ENCODE results near the gene CYP27B1. TPM values are rescaled to one million over a fixed set of nuclear protein-coding genes. Genes with fewer than 3 reads are reported as not detected.
A peak's percentile ranks its signal among the peaks of the same experiment; 100 is the strongest.

The CYP27B1 gene
- total RNA-seq, 6 donors from 2014 or later, result 0.98 to 5.2 (median 2.5) TPM; not detected in 1

DNA sequence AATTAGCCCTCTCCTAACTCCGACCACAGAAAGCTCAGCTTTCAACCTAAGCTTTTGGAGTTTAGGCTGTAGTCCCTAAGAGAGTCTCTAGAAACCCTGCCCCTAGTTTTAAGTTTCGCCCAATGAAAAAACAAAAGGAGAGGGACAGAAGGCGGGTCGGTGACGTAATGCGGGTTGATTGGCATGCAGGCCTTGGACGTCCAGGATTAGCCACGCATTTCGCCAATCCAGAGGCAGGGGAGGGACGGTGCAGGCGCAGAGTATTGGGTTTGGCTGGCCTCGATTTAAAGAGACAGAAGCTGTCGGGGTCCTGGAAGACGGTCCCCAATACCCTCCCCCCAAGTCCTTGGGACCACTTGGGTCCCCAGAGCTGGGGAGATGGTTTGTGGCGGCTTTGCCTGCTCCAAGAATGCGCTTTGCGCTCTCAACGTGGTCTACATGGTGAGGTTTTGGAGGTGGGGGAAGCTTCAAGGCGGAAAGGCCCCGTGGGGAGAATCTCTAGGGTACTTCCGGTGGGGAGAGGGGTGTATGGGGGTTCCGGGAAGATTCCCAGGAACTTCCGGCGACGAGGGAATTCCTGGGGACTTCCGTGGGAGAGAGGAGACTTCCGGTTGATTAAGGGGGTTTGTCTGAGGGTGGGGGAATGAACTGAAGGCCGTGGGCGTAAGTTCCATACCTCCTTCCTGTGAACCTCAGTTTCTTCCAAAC, 21.9 kb downstream of the CYP27B1 start, which contains the start of gene TSPAN31:
TSPAN31 (plus strand) TSS at position 263 of the 708 bp plus-strand sequence; CDS start at position 379, 116 bp downstream.
- peak within 1 kb of the TSS; percentile 92 to 98 (median 95) for H3K27ac ChIP-seq
- DNase-seq (peak in 1 of 2 donors; percentile 99), ATAC-seq (ENCODE audit: low FRiP score in 2 of 2) (peak; percentile 96 to 97)
- peaks cover 0 to 4% (median 3%) of the 10 kb centered on the region in 4 donors for H3K27me3 ChIP-seq
- peak within 1 kb of the TSS; percentile 62 to 83 (median 72) for H3K4me3 ChIP-seq
- H3K4me1 ChIP-seq, result peaks cover 3 to 21% (median 15%) of the 10 kb centered on the region in 4 donors
- H3K36me3 ChIP-seq, result peaks cover 9 to 39% (median 27%) of the 10 kb centered on the region in 4 donors
- TF ChIP-seq POLR2A (IDR thresholded peaks at IDR 0.05), result peak in 3 of 4 donors; percentile 47 to 72 (median 66)
- no peak for TF ChIP-seq EP300 (IDR thresholded peaks at IDR 0.05)
- peak; percentile 18 to 77 for TF ChIP-seq POLR2AphosphoS5 (IDR thresholded peaks at IDR 0.05)
- TF ChIP-seq, protein P1, sequence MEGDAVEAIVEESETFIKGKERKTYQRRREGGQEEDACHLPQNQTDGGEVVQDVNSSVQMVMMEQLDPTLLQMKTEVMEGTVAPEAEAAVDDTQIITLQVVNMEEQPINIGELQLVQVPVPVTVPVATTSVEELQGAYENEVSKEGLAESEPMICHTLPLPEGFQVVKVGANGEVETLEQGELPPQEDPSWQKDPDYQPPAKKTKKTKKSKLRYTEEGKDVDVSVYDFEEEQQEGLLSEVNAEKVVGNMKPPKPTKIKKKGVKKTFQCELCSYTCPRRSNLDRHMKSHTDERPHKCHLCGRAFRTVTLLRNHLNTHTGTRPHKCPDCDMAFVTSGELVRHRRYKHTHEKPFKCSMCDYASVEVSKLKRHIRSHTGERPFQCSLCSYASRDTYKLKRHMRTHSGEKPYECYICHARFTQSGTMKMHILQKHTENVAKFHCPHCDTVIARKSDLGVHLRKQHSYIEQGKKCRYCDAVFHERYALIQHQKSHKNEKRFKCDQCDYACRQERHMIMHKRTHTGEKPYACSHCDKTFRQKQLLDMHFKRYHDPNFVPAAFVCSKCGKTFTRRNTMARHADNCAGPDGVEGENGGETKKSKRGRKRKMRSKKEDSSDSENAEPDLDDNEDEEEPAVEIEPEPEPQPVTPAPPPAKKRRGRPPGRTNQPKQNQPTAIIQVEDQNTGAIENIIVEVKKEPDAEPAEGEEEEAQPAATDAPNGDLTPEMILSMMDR (IDR thresholded peaks at IDR 0.05), result peak in 1 of 6 experiments; percentile 34
- 1% methylated on average over 24 to 29 of the region's 29 CpGs for WGBS, 2 donors
- no peaks in the 10 kb centered on the region for H3K9me3 ChIP-seq

DNA sequence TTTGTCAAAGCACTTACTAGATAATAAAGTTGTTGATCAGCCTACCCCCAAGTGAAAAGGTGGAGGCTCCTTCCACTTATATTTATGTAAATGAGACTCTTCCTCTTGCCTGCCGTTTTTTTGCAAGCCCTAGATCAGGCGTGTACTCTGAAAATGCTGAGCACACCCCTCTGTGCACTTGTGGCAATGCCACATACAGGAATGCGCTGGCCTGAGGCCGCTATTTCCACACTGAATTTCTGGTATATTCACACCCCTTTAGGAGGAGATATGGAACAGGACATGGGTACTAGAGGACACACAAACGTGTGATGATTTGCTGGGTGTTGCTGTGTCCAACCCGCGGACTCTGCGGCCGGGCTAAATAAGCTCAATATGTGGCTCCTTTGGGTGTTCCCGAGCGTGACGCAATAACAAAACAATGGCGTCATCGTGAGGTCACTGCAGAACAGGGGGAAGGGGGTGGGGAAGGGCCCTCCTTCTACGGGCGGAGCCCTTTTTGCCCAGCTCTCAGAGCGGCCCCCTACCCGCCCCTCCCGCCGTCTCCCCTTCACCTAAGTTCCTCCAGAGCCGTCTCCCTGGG, 22.6 kb downstream of the CYP27B1 start:
- TF ChIP-seq POLR2AphosphoS5 (IDR thresholded peaks at IDR 0.05) (peak in 1 of 2 donors; percentile 58), POLR2A (IDR thresholded peaks at IDR 0.05) (peak in 1 of 4 donors; percentile 15), EP300 (IDR thresholded peaks at IDR 0.05) (peak in 1 of 4 donors; percentile 21)
- TF ChIP-seq, protein P1 (IDR thresholded peaks at IDR 0.05), result no peak
- peak overlapping the region in 3 of 4 donors; percentile 62 to 83 (median 79) for H3K4me3 ChIP-seq
- peak; percentile 72 to 75 for DNase-seq
- peak; percentile 83 to 84 for ATAC-seq (ENCODE audit: low FRiP score in 2 of 2)
- peaks cover 0 to 9% (median 4%) of the 10 kb centered on the region in 4 donors for H3K27me3 ChIP-seq
- peaks cover 3 to 23% (median 15%) of the 10 kb centered on the region in 4 donors for H3K4me1 ChIP-seq
- peak overlapping the region; percentile 92 to 98 (median 95) for H3K27ac ChIP-seq
- H3K9me3 ChIP-seq, result no peaks in the 10 kb centered on the region
- H3K36me3 ChIP-seq, result peaks cover 9 to 32% (median 24%) of the 10 kb centered on the region in 4 donors
- 5 to 13% methylated on average over 21 of the region's 21 CpGs for WGBS, 2 donors

DNA sequence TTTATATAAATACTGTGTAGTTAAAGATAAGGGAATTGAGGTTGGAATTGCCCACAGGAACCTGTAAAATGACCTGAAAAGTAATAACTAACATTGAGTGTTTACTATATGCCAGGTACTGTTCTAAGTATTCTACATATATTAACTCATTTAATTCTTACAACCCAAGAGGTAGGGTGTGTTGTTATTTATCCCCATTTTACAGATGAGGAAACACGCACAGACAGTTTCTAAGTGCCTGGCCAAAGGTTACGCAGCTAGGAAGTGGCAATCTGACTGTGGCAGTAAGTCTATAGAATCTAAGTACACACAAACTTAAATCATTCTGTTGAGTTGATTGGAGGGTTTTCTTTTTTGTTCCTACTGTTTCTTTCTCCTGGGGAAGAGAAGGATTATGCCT, 23.1 kb downstream of the CYP27B1 start:
- peaks cover 4 to 28% (median 18%) of the 10 kb centered on the region in 4 donors for H3K4me1 ChIP-seq
- DNase-seq (no peak), ATAC-seq (ENCODE audit: low FRiP score in 2 of 2) (no peak)
- H3K4me3 ChIP-seq, result peak overlapping the region in 1 of 4 donors; percentile 62
- no peaks in the 10 kb centered on the region for H3K9me3 ChIP-seq
- TF ChIP-seq EP300 (IDR thresholded peaks at IDR 0.05) (no peak), POLR2A (IDR thresholded peaks at IDR 0.05) (no peak), POLR2AphosphoS5 (IDR thresholded peaks at IDR 0.05) (no peak)
- TF ChIP-seq, protein P1 (IDR thresholded peaks at IDR 0.05), result no peak
- peaks cover 9 to 27% (median 19%) of the 10 kb centered on the region in 4 donors for H3K36me3 ChIP-seq
- 83 to 84% methylated on average over 2 of the region's 2 CpGs for WGBS, 2 donors
- H3K27me3 ChIP-seq, result peaks cover 0 to 14% (median 5%) of the 10 kb centered on the region in 4 donors
- peak overlapping the region in 1 of 4 donors; percentile 92 for H3K27ac ChIP-seq

DNA sequence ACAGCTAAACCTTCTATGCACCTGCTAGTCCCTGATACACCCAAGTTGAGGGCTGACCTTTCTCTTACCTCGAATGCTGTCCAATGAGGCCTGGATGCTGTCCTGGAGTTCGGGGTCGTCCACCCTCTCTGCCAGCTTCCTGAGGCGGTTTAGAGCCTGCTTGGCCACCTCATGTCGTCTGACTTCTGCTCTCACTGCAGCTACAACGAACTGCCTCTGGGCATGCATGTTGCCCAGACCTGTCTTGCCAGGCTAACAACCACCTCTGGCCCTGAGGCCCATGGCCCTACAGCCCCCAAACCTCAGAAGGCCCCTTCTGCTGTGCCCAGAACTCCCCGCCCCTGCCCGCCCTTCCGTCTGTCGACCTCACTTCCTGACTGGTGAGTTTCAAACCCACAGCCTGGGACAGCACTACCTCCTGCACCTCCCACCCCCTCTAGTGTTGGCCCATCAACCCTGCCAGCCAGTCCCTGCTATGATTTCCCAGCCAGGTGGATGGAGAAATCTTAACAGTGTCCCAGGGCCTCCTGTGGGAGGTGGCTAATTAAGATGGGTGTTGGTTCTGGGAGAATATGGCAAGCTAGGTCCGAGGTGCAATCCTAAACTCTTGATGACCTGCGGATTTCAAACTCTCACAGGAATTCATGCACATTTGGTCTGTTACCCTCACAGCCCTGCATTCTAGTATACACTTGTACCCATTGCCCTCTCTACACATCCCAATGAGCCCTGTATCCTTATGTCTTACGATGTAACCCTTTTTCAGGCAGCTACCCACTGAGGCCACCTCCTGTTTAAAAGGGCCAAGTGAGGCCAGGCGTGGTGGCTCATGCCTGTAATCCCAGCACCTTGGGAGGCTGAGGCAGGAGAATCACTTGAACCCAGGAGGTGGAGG, 24.8 kb downstream of the CYP27B1 start:
- H3K4me3 ChIP-seq, result peak overlapping the region in 3 of 4 donors; percentile 33 to 47 (median 46)
- H3K27ac ChIP-seq, result peak overlapping the region in 3 of 4 donors; percentile 57 to 80 (median 71)
- 37 to 52% methylated on average over 9 to 14 of the region's 14 CpGs for WGBS, 2 donors
- DNase-seq (peak; percentile 61 to 75), ATAC-seq (ENCODE audit: low FRiP score in 2 of 2) (no peak)
- peaks cover 19 to 45% (median 35%) of the 10 kb centered on the region in 4 donors for H3K4me1 ChIP-seq
- peaks cover 1 to 31% (median 16%) of the 10 kb centered on the region in 4 donors for H3K27me3 ChIP-seq
- peaks cover 0 to 10% (median 3%) of the 10 kb centered on the region in 4 donors for H3K36me3 ChIP-seq
- TF ChIP-seq POLR2A (IDR thresholded peaks at IDR 0.05), result no peak
- no peak for TF ChIP-seq POLR2AphosphoS5 (IDR thresholded peaks at IDR 0.05)
- TF ChIP-seq, protein P1 (IDR thresholded peaks at IDR 0.05), result peak in 1 of 6 experiments; percentile 10
- no peak for TF ChIP-seq EP300 (IDR thresholded peaks at IDR 0.05)
- no peaks in the 10 kb centered on the region for H3K9me3 ChIP-seq

Measured in upper lobe of left lung (tissue), 6 donors.